HG02884 (cell line): ENCODE measurements around the gene LAMTOR3.
"Not testable (repeated sequence)": the region's sequence is repeated elsewhere in the genome, so short reads cannot be mapped to it uniquely, and the experiment has no call there.

Source experiments
- ATAC-seq: cut with Tn5 transposase; IDR thresholded peaks from one replicate; pipeline ENCODE4 v1.9.1; 2021; ENCODE audit warnings: mild to moderate bottlenecking, moderate library complexity; ENCODE audit not compliant: unreplicated experiment

LAMTOR3 gene

DNA sequence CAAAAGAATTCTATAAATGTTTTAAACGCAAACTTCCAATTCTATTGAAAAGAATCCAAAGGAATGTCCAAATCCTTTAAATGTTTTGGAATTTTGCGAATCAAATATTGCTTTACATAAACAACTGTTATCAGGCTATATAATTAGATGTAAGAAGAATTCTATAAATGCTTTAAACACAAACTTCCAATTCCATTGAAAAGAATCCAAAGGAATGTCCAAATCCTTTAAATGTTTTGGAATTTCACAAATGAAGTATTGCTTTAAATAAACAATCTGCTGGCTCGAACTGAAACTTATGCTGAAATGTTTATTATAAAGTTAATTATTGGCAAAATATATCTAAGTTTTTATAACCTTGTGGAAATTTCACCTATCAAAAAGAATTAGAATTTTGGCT is 61.5 kb downstream of the LAMTOR3 start:
- no peak for ATAC-seq

DNA sequence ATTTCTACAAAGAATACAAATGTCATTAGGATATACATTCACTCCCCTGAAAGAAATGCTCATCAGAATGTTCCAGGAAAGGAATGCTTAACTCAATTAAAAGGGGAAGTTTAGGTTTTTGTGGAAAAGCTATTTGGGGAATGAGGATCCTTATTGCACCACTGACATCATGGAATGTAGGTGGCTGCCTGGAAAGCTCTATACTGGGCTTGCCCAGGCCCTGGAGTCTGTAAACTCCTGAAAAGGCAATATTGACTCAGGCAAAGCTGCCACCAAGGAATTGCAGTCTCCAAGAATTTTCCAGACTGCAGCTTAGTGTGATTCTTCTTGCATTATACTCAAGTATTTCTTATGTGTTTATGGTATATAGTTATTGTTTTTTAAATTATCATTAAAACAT is 61.9 kb downstream of the LAMTOR3 start:
- no peak for ATAC-seq

DNA sequence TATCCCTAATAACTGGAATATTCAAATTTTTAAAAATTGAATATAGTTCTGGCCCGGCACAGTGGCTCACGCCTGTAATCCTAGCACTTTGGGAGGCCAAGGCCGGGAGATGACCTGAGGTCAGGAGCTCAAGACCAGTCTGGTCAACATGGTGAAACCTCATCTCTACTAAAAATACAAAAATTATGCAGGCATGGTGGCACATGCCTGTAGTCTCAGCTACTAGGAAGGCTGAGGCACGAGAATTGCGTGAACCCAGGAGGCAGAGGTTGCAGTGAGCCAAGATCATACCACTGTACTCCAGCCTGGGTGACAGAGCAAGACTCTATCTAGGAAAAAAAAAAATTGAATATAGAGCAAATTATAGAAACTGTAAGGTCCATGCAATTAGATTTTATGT is 64.2 kb downstream of the LAMTOR3 start:
- ATAC-seq, result not testable (repeated sequence)

DNA sequence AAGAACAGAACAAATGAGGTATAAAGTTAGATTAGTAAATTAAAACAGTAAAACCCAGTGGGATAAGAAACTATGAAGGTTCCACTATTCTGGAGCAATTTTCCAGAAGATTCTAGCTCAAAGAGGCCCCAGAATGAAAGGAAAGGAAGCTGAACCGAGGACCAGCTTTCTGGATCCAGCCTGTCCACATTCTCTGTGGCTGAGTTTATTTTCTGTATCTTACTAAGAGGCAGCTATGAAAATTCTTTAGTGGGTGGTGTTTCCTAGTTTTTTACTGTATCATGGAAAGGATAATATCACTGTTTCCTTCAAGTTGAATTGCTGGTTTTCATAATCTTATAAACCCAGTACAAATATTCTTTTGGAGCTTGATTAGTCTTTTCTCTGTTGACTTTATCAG is 65.8 kb downstream of the LAMTOR3 start:
- no peak for ATAC-seq
